AG04449 (cell line): Measurements from ENCODE around the gene BHLHE41.

Experiments used
- CTCF ChIA-PET: fragments of 350-600 bp; formaldehyde crosslinking; extraction: SDS; loops from one replicate; lab custom pipeline; 2021; ENCODE audit warnings: antibody characterized with exemption; lab: Yijun Ruan, JAX
- POLR2A ChIA-PET: fragments of 400-600, 350-600 bp; formaldehyde crosslinking; extraction: SDS; loops from one replicate; lab custom pipeline; 2020; ENCODE audit warnings: antibody characterized with exemption, inconsistent platforms; lab: Yijun Ruan, JAX
- DNase-seq: peaks from one replicate; pipeline ENCODE4 v3.0.0-alpha.2; 2010; ENCODE audit warnings: low read depth, low spot score
- H3K4me3 ChIP-seq: 2 replicates; pipeline ENCODE4 v1.5.1; 2011; ENCODE audit warnings: low read depth, mild to moderate bottlenecking, control low read depth, low read length
- CTCF ChIP-seq: IDR thresholded peaks from one replicate; pipeline ENCODE4 v1.5.1; 2011; ENCODE audit warnings: mild to moderate bottlenecking, moderate library complexity, low read length, control low read depth, inconsistent platforms; ENCODE audit not compliant: insufficient read depth; ENCODE audit errors: missing control alignments

The BHLHE41 gene

GRCh38 chr12:26152507-26153102, 27.8 kb upstream of the BHLHE41 start:
- H3K4me3 ChIP-seq: no peak overlapping the region
- no peak for TF ChIP-seq CTCF
- ChIA-PET POLR2A (interaction anchor here (1.4 kb wide), 2 partner anchors 24 to 43 kb away, joined by 3 to 4 read pairs; partner anchors contain the start of gene SSPN), CTCF (interaction anchor here (0.8 to 2.2 kb wide), 4 partner anchors 25 to 287 kb away, joined by 3 to 11 read pairs (median 6); partner anchors contain the start of gene SSPN)
- DNase-seq: no peak

GRCh38 chr12:26150736-26151450, 26.1 kb upstream of the BHLHE41 start:
- TF ChIP-seq CTCF: no peak
- CTCF ChIA-PET: interaction anchor here (1.3 to 1.8 kb wide), 3 partner anchors 17 to 551 kb away, joined by 3 to 5 read pairs (median 4); no protein-coding TSS in a partner anchor
- POLR2A ChIA-PET: no interaction called here
- H3K4me3 ChIP-seq: no peak overlapping the region
- peak; percentile 66 for DNase-seq

GRCh38 chr12:26149968-26150500, 25.2 kb upstream of the BHLHE41 start:
- ChIA-PET CTCF (interaction anchor here (1.3 to 1.8 kb wide), 3 partner anchors 17 to 552 kb away, joined by 3 to 5 read pairs (median 4); no protein-coding TSS in a partner anchor), POLR2A (no interaction called here)
- no peak for DNase-seq
- TF ChIP-seq CTCF: no peak
- no peak overlapping the region for H3K4me3 ChIP-seq

- DNase-seq: no peak
- CTCF ChIA-PET: interaction anchor here (1.5 kb wide), 1 partner anchor 27 kb away, joined by 3 read pairs; no protein-coding TSS in a partner anchor
- no peak overlapping the region for H3K4me3 ChIP-seq
- POLR2A ChIA-PET: no interaction called here
- no peak for TF ChIP-seq CTCF
Observed at GRCh38 chr12:26148291-26148690, 23.5 kb upstream of the BHLHE41 start.

- ChIA-PET POLR2A (no interaction called here), CTCF (interaction anchor here (1.7 to 2.3 kb wide), 3 partner anchors 8 to 24 kb away, joined by 4 to 13 read pairs (median 4); no protein-coding TSS in a partner anchor)
- no peak for TF ChIP-seq CTCF
- no peak for DNase-seq
- no peak overlapping the region for H3K4me3 ChIP-seq
Observed at GRCh38 chr12:26143291-26143690, 18.5 kb upstream of the BHLHE41 start.

GRCh38 chr12:26138860-26139259, 14.0 kb upstream of the BHLHE41 start:
- TF ChIP-seq CTCF: no peak
- no peak overlapping the region for H3K4me3 ChIP-seq
- POLR2A ChIA-PET: no interaction called here
- no peak for DNase-seq
- CTCF ChIA-PET: no interaction called here
